Measurements from ENCODE around the gene CTNNA3.

Gene CTNNA3

DNA sequence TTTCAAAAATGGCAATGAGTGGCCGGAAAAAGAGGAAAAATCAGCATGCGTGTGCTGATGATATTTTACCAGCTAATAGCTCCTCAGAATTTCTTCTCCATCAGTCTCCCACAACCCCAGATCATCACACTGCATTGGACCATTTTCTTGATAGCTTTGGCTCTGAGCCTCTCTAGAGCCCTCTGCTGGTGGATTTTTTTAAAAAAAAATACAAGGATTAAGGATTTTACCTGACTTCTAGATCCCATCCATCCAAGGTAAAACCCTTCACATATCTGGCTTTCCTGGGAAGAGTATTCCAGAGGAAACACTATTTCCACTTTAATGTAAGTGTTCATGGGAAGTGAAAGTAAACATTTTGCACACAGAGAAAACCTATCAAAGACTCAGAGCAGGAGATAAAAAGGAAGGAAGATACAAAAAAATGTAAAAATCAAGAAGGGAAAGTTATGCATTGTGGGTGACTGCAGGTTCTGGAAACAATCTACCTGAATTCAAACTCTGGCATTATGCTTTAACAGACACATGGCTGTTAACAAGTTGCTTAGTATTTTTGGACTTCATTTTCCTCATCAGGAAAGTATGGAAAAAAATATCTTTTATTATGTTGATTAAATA lies 389.3 kb downstream of the CTNNA3 start:
- DNase-seq: no peak

DNA sequence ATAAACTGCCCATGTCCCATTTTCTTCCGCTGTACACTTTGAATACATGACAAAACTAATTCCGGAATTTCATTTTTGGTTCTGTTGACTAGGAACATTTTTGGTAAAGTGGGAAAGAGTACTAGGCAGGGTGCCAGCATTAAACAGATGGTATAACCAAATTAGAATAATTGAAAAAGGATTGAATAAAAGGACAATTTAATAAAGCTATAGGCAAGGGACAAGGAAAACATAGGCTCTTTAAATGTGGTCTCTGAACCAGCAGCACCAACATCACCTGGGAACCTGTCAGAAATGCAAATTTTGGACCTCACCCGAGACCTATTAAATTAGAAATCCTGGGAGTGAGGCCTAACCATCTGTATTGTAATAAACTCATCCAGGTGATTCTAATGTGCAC lies 393.3 kb downstream of the CTNNA3 start:
- no peak for DNase-seq

DNA sequence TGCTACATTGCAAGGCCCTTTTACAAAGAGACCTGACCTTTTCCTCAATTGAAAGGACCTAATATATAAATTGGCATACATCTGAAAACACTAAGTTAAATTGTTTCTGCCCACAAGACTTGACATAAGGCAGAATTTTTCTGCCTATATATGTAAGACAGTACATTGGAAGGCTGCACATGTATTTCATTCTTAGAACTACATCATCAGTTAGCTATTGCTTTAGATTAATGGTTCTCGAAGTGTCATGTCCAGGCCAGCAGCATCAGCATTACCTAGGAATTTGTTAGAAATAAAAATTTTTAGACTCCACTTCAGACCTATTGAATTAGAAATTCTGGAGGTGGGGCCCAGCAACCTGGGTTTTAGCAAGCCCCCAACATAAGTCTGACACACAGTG lies 396.2 kb downstream of the CTNNA3 start:
- DNase-seq: no peak

DNA sequence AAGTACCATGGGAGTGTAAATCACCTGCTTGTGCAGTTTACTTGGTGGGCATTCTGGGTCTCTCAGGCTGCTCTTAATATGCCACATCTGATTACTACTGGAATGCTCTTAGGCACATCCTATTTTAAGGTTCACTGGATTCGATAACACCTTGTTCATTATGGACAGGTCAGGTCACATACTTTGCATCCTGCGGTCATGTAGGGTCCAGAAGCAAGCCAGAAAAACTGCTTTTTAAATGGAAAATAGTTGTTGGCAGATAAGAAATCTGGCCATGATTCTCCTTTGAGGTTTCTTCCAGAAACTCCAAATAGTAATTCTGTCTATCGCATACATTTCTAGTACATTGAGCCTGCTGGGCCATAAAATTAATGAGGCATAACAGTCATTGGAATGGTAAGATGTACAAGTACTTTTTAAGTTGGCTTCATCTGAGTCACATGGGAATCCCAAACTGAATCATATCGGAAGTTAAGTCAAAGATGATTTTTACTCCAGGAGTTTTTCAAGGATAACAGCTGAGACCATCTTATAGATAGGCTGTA lies 398.3 kb downstream of the CTNNA3 start:
- DNase-seq: no peak

DNA sequence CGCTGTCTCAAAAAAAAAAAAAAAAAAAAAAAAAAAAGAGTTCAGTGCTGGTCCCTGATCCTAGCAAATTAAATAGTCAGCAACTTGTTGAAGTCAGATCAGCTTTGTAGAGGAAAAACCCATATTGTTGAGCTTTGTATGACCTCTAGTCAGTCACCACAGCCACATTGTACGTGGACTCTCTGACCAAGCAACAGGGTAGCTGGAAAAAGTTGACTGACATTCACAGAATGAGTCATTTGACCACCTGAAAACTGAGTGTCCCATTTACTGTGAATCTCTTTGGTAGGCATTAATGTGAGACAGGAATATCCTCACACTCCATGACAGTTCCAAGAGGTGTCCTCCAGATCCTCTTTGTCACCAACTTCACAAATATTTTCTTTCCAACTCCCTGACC lies 399.1 kb downstream of the CTNNA3 start:
- no peak for DNase-seq

DNA sequence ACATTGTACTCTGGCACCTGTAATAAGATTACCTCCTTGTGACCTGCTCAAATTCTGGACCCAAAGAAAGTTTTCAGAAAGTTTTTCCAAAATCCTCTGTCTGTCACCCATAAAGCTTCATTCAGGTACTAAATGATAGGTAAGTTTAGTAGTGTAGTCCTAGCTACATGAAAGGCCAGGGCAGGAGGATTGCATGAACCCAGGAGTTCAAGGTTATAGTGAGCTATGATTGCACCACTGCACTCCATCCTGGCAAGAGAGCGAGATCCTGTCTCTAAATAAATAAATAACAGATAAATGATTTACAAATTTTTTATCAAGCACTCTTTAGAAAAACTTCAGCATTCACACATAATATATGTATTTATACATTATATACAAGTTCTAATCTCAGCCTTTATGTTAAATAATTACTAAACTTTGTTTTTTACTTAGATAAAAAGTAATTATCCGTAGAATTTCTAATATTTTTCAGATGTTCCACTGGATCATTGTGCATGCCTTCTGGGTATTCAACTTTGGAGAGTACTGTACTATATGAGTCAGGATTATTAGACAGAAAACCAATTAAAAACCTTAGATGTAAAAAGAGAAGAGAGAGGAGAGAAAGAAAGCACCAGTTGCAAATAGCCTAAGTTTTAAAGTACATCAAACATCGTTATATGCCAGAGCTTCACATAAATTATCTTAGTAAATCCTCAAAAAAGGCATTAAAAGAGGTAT lies 407.1 kb downstream of the CTNNA3 start:
- no peak for DNase-seq

DNA sequence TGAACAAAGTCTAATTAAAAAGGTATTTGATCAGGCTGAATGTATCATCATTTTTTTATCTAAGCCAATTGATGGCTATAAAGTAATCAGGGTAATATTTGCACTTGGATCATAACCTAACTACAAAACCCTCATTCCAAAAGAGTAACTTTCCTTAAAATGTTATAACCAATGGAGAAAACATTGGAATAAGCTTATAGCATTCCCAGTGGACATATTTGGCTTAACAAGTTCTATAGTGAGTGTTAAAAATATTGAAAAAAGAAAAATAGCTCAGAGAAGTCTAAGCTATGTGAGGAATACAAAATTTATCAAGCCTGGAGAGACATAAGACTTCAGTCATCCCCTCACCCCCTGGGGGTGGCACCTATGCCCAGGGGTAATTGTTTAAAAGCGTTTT lies 411.4 kb downstream of the CTNNA3 start:
- DNase-seq: no peak

DNA sequence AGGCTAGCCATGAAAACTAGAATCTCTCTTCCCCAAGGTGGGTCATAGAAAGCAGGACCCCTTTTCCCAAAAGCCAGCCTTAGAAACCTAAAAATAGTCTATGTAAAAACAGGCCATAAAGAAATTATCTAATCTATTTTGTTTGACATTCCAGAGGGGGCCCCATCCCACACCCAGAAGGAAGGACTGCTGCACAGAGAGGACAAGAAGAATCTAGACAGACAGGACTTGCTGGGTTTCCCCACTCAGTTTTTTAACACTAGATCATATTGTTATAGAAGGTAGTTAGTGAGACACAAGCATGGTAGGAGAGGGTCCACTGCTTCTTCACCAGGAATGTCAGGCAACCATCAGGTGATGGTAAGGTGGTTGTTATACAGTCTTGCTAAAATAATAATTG lies 413.1 kb downstream of the CTNNA3 start:
- DNase-seq: no peak

DNA sequence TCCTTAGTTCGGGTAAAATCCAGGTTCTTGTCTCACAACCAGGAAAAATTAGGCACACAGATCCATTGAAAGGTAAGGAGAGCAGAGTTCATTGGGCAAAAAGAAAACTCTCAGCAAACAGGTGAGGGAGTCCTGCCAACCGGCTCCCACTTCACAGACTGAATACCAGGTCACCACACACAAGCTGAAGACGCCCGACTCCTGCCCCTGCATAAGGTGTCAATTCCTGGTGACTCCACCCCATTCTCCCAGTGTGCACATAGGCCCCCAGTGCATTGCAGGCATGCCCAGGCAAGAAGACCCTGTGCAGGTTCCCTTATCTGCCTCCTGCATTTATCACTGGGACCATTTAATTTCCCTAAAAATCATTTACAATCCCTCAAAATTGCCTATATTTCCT lies 415.6 kb downstream of the CTNNA3 start:
- no peak for DNase-seq

DNA sequence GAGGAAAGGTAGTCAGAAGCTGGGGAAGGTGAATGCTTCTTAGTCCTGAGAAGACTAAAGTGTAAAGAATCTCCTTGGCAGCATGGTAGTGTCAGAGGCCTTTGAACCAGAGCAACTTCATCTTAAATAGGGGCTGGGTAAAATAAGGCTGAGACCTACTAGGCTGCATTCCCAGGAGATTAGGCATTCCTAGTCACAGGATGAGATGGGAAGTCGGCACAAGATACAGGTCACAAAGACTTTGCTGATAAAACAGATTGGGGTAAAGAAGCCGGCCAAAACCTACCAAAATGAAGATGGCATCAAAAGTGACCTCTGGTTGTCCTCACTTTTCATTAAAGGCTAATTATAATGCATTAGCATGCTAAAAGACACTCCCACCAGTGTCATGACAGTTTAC lies 418.6 kb downstream of the CTNNA3 start:
- no peak for DNase-seq

DNA sequence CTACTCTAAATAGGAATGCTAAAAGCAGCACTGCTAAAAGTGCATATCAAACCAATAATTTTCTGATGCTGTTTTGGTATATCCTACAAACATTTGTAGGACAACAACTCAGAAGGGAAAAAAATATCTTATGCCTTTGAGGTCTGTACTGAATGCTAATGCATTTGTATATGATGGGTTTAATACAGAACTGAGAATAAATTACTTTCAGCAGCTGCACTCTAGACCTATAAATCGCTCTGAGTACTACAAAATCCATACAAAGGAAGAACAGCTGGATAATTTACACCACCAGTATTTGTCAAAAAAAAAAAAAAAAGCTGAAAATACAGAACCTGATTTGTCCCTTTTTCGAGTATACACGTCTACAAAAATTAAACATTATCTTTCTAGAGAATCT lies 426.2 kb downstream of the CTNNA3 start:
- DNase-seq: no peak

DNA sequence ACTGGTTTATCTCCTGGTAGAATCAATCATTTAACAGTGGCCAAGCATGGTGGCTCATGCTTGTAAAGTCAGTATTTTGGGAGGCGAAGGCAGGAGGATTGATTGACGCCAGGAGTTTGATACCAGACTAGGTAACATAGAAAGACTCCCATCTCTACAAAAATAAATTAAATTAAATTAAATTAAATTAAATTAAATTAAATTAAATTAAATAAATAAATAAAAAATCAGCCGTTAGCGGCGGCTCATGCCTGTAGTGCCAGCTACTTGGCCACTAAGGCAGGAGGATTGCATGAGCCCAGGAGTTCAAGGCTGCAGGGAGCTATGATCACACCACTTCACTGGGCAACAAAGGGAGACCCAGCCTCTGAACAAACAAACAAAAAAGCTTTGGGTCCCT lies 427.8 kb downstream of the CTNNA3 start:
- DNase-seq: no peak

DNA sequence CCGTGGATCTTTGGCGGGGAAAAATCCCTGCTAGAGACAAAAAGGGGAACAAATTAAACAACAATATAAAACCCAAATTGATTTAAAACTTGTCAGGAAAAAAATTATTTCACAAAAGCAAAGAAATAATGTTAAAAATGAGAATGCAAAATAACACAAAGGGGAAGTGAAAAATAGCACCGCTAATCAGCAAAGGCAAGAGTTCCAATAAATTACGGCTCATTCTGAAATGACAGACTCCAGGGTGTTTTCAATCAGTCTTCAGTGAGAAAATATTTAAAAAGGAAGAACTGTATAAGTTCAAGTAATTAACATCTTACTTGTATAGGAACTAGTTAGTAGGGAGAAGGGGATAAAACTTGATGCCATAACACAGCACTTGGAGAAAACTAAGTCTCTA lies 433.3 kb downstream of the CTNNA3 start:
- DNase-seq: no peak

DNA sequence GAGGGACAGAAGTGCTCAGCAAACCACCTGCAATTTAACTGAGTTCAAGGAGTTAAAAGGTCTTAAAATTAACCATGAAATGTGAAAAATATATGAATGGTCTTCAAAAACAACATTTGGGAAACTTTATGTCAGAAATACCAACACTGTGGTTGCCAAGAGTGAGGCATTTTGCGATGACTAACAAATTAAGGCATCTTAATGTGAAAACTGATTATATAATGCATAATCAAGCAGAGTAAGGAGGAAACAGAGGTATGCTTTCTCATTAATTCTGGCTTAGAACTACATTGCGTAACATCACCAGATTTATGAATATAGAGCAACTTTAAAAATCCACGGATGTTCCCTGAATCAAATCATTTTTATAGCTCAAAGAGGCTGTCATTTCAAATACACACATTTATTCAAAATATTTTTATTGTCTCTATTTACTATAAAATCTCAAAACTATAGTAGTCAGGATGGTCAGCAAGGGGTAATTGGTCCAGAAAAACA lies 434.6 kb downstream of the CTNNA3 start:
- DNase-seq: no peak

DNA sequence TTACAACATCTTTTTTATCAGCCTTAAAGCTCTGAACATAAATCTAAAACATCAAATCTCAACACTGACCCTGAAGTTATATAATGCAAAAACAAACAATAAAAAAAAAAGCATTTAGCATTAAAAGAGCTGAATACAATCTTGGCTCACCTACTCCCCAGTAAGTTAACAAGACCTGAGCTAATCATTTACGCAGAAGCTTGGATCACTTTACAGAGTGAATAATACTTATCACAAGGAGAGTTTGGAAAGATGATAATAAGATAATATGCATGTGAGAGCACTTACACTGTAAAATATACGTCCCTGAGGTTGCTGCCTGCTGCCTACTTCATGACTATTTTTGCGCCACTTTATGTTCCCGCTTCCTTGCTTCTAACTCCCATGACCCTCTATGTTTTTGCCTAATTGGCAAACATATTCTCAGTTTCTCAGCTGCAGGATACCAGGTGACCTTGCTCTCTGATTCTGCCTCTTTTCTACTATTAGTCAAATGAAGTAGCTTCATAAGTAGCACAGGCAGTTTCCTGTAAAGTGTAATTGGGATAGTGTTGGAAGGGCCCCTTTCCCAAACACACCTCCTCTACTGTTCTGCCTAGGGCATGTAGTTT lies 436.6 kb downstream of the CTNNA3 start:
- DNase-seq: no peak

DNA sequence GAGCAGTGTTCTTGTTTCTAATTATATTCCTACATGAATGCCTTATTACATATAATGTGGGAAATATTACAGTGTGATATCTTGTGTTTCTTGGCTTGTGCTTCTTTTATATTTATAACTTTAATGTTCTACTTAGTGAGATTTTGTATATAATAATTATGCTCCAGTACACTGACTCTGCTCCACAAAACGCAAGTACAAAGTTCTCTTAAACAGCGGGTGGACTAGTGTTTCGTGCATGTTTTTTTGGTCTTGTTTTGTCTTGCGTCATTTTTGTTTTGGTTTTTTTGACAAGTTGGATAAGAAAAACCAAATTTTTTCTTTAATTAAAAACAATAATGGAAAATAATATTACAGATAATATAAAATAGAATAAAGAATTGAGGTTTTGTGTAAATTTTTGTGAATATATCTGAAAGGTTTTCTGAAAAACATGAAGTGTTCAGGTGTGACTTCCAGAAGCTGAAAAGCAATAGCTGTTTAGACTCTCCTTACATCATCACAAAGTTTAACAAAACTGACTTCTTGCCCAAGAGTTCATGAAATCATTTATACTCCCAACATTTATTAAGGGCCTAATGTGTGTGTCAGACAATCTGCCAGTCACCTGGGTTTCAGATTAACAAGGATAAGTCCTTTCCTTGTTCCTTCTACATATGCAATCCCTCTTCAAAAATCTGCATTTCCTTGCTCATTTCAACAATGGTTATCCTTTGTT lies 438.4 kb downstream of the CTNNA3 start:
- no peak for DNase-seq

DNA sequence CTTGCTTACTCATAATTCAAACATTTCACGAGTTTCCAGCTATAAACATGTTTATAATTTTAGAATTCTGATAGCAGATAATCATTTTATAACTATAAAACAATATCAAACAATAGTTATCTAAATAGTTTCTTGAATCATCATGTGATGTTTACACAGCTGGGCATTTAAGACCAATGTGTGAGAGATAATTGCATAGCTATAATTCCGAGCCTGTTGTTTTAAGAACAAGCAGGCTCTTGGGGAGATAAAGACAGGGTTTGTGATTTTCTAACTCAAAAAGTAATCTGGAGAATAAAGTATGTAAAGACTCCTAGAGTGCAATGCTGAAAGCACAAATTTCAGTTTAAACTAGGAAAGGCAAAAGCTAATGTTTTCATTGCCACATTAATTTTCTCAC lies 439.0 kb downstream of the CTNNA3 start:
- no peak for DNase-seq

DNA sequence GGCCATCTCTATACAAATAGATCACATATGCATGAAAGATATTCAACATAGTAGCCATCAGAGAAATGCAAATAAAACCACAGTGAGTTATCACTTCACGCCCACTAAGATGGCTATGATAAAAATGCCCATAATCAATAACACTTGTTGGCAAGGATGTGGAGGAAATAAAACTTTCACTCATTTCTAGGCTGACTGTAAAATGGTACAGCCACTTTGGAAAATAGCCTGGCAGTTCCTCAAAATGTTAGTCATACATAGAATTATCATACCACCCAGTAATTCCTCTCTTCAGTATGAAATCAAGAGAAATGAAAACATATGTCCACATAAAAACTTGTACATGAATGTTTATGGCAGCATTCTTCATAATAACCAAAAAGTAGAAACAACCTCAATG lies 445.3 kb downstream of the CTNNA3 start:
- no peak for DNase-seq

DNA sequence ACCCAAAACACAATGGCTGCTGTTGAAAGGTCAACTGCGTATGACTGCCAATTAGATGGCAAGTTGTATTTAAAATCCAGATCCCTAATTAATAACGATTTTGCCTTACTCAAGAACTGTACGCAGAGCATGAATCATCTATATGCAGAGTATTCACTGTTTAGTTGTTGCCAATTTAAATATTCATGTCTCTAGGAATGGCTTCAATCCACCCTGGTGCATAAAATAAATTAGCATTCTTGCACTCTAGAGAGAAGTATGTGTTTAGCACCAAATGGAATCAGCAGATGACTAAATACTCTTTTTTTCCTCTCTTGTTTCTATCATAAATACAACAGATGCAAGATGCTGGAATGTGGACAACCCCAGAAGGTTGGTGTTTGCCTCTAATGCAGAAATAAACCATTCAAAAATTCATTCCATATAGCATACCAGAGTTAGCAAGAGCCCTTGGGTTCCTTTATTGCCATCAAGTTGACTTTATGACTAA lies 449.9 kb downstream of the CTNNA3 start:
- DNase-seq: no peak

DNA sequence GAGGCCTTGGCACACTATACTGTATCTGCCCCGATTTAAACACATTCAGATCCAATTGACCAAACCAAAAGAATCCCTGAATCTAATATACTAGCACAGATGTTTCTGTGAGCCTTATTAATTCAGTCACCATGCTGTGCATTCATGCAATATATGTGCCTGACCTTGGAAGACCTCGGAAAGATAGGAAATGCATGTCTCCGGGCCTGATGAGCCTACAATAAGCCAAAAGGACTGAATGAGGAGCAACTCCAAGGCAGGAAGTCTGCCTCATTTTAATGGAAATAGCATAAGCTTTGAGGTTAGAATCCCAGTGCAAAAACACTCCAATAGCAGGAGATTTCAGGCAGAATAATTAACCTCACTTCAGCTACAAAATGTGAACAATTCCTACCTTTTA lies 453.5 kb downstream of the CTNNA3 start:
- DNase-seq: no peak

DNA sequence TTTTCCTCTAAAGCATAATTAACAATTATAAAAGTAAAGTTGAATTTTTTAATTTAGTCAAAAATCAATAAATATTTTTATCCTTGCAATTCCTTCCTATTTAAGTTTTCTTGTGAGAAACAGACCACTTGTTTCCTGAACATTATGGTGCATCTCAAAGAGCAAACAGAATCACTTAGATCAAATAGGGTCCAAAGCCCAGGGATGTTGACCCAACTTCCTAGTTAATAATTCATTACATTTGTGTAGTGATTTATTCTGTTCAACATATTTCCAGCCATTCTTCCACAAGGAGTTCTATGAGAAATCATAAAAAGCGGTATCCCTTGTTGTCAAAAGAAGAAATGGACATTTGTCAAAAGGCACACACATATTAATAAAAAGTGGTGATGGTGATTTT lies 454.5 kb downstream of the CTNNA3 start:
- DNase-seq: no peak

DNA sequence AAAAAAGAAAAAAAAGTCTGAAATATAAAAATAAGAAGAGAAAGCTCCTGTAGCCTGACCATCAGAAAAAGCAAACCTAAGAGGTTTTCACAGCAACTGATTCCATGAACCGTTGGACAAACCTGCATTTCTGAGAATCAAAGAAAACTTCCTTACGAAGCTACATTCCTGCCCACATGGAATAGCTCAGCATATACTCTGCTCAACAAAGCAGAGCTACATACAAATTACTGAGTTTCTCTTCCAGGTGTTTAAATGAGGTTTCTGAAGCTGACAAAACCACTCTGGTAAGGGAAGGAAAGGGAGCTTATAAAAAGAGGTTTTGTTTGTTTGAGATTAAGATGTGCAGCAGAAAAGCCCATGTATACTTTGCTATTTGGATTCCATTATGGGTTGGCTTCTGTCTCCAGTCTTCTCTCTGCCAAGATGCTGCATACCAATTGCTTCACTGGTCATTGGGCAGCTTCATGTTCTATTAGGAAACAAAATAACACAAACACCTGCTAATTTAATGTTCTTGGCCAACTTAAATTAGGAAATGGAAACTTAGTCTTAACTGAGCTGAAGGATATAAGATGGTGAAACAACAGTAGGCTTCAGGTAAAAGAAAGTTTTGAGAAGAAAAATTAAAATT lies 456.0 kb downstream of the CTNNA3 start:
- no peak for DNase-seq
